ENCODE measurements around the gene SELENOM.

DNA sequence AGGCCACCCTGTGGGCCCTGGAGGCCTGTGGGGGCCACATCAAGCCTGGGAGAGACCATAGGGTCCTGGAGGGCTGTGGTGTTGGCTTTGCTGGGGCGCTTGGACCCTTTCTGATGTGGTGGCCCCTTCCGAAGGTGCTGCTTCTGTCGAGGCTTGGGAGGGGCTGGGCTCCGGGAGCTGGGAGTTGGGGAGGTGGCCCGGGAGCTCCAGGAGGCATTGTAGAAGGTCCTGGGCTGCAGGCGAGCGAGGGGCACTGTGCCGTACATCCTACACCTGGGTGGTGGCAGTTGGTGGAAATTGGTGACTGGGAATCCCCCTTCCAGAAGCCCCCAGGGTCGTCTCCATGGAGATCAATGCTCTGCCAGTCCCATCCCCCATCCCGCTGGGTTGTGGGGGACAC lies 30.4 kb upstream of the SELENOM start:
- TF ChIP-seq POLR2AphosphoS5 (IDR thresholded peaks at IDR 0.05) (no peak), POLR2A (IDR thresholded peaks at IDR 0.05) (no peak), EP300 (IDR thresholded peaks at IDR 0.05) (no peak)
- TF ChIP-seq, protein P1, sequence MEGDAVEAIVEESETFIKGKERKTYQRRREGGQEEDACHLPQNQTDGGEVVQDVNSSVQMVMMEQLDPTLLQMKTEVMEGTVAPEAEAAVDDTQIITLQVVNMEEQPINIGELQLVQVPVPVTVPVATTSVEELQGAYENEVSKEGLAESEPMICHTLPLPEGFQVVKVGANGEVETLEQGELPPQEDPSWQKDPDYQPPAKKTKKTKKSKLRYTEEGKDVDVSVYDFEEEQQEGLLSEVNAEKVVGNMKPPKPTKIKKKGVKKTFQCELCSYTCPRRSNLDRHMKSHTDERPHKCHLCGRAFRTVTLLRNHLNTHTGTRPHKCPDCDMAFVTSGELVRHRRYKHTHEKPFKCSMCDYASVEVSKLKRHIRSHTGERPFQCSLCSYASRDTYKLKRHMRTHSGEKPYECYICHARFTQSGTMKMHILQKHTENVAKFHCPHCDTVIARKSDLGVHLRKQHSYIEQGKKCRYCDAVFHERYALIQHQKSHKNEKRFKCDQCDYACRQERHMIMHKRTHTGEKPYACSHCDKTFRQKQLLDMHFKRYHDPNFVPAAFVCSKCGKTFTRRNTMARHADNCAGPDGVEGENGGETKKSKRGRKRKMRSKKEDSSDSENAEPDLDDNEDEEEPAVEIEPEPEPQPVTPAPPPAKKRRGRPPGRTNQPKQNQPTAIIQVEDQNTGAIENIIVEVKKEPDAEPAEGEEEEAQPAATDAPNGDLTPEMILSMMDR (IDR thresholded peaks at IDR 0.05): no peak
